ENCODE measurements around the gene SENP5. TPM values are rescaled to one million over a fixed set of nuclear protein-coding genes. Genes with fewer than 3 reads are reported as not detected.

SENP5 gene
- total and polyA plus RNA-seq, 4 donors, result 3.9 to 26.9 (median 14.3) TPM

DNA sequence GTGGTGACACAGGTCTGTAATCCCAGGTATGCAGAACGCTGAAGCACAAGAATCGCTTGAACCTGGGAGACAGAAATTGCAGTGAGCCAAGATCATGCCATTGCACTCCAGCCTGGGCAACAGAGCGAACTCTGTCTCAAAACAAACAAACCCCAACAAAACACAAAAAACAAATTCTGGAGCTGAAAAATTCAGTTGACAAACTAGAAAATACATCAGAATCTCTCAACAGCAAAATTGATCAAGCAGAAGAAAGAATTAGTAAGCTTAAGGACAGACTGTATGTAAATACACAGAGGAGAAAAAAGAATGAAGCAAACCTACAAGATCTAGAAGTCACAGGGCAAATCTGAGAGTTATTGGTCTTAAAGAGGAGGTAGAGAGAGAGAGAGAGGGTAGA is 49.3 kb downstream of the SENP5 start:
- no peak for TF ChIP-seq HNF4A (conservative IDR thresholded peaks at IDR 0.05)
- TF ChIP-seq, protein P1, sequence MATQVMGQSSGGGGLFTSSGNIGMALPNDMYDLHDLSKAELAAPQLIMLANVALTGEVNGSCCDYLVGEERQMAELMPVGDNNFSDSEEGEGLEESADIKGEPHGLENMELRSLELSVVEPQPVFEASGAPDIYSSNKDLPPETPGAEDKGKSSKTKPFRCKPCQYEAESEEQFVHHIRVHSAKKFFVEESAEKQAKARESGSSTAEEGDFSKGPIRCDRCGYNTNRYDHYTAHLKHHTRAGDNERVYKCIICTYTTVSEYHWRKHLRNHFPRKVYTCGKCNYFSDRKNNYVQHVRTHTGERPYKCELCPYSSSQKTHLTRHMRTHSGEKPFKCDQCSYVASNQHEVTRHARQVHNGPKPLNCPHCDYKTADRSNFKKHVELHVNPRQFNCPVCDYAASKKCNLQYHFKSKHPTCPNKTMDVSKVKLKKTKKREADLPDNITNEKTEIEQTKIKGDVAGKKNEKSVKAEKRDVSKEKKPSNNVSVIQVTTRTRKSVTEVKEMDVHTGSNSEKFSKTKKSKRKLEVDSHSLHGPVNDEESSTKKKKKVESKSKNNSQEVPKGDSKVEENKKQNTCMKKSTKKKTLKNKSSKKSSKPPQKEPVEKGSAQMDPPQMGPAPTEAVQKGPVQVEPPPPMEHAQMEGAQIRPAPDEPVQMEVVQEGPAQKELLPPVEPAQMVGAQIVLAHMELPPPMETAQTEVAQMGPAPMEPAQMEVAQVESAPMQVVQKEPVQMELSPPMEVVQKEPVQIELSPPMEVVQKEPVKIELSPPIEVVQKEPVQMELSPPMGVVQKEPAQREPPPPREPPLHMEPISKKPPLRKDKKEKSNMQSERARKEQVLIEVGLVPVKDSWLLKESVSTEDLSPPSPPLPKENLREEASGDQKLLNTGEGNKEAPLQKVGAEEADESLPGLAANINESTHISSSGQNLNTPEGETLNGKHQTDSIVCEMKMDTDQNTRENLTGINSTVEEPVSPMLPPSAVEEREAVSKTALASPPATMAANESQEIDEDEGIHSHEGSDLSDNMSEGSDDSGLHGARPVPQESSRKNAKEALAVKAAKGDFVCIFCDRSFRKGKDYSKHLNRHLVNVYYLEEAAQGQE (IDR thresholded peaks at IDR 0.05), result no peak
- H3K4me3 ChIP-seq (ENCODE audit: low read depth in 1 of 3, low read length in 3 of 3), result no peak overlapping the region
- H3K27me3 ChIP-seq (ENCODE audit: control insufficient read depth in 4 of 4, insufficient read depth in 4 of 4, low read length in 3 of 4), result no peaks in the 10 kb centered on the region
- H3K27ac ChIP-seq (ENCODE audit: low read depth in 1 of 2, low read length in 2 of 2), result no peak overlapping the region
- DNase-seq (ENCODE audit: low spot score), result no peak
- H3K9ac ChIP-seq (ENCODE audit: low read depth in 1 of 2, low read length in 2 of 2), result no peak overlapping the region
- WGBS, result 99% methylated on average over 3 of the region's 3 CpGs
- no peaks in the 10 kb centered on the region for H3K9me3 ChIP-seq (ENCODE audit: control insufficient read depth in 4 of 4, low read length in 3 of 4)
- H3K36me3 ChIP-seq (ENCODE audit: control insufficient read depth in 4 of 4, insufficient read depth in 3 of 4, low read depth in 1 of 4, low read length in 3 of 4), result peaks cover 4 to 13% (median 7%) of the 10 kb centered on the region in 4 donors
- H3K4me1 ChIP-seq (ENCODE audit: control insufficient read depth in 4 of 4, insufficient read depth in 4 of 4, low read length in 3 of 4), result peaks cover 2 to 6% (median 3%) of the 10 kb centered on the region in 4 donors

DNA sequence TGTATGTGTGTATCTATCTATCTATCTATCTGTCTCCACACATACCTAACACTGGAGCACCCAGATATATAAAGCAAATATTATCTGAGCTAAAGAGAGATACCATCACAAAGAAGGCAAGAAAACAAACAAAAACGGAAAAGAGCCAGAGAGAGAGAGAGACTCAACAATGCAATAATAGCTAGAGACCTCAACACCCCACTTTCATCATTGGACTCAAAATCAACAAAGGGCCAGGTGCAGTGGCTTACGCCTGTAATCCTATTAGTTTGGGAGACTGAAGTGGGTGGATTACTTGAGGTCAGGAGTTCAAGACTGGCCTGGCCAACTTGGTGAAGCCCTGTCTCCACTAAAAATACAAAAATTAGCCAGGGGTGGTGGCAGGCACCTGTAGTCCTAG is 51.2 kb downstream of the SENP5 start:
- Histone ChIP-seq H3K4me3 (ENCODE audit: low read depth in 1 of 3, low read length in 3 of 3) (no peak overlapping the region), H3K27me3 (ENCODE audit: control insufficient read depth in 4 of 4, insufficient read depth in 4 of 4, low read length in 3 of 4) (no peaks in the 10 kb centered on the region), H3K36me3 (ENCODE audit: control insufficient read depth in 4 of 4, insufficient read depth in 3 of 4, low read depth in 1 of 4, low read length in 3 of 4) (peaks cover 4 to 20% (median 9%) of the 10 kb centered on the region in 4 donors), H3K9me3 (ENCODE audit: control insufficient read depth in 4 of 4, low read length in 3 of 4) (no peaks in the 10 kb centered on the region), H3K4me1 (ENCODE audit: control insufficient read depth in 4 of 4, insufficient read depth in 4 of 4, low read length in 3 of 4) (peaks cover 2 to 6% (median 3%) of the 10 kb centered on the region in 4 donors), H3K9ac (ENCODE audit: low read depth in 1 of 2, low read length in 2 of 2) (no peak overlapping the region), H3K27ac (ENCODE audit: low read depth in 1 of 2, low read length in 2 of 2) (no peak overlapping the region)
- no peak for DNase-seq (ENCODE audit: low spot score)
- WGBS, result 91% methylated on average over 2 of the region's 2 CpGs
- TF ChIP-seq FOXA2 (IDR thresholded peaks at IDR 0.05), result no peak
- no peak for TF ChIP-seq RAD21 (IDR thresholded peaks at IDR 0.05)
- TF ChIP-seq, protein P2, sequence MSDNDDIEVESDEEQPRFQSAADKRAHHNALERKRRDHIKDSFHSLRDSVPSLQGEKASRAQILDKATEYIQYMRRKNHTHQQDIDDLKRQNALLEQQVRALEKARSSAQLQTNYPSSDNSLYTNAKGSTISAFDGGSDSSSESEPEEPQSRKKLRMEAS (IDR thresholded peaks at IDR 0.05), result no peak
- TF ChIP-seq FOXA1 (IDR thresholded peaks at IDR 0.05), result no peak
- TF ChIP-seq, protein P3, sequence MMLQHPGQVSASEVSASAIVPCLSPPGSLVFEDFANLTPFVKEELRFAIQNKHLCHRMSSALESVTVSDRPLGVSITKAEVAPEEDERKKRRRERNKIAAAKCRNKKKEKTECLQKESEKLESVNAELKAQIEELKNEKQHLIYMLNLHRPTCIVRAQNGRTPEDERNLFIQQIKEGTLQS (IDR thresholded peaks at IDR 0.05), result no peak
- TF ChIP-seq HNF4A (conservative IDR thresholded peaks at IDR 0.05), result no peak
- TF ChIP-seq JUND (IDR thresholded peaks at IDR 0.05), result no peak
- no peak for TF ChIP-seq TAF1 (conservative IDR thresholded peaks at IDR 0.05)
- TF ChIP-seq SP1 (IDR thresholded peaks at IDR 0.05), result no peak
- no peak for TF ChIP-seq GABPA (IDR thresholded peaks at IDR 0.05 in 1 of 2, conservative IDR thresholded peaks at IDR 0.05 in 1 of 2)
- TF ChIP-seq NR2F2 (IDR thresholded peaks at IDR 0.05), result no peak
- no peak for TF ChIP-seq YY1 (IDR thresholded peaks at IDR 0.05)
- TF ChIP-seq HNF4G (IDR thresholded peaks at IDR 0.05), result no peak
- TF ChIP-seq, protein P1 (IDR thresholded peaks at IDR 0.05), result no peak
- no peak for TF ChIP-seq EGR1 (IDR thresholded peaks at IDR 0.05; ENCODE audit: low read depth in 2 of 2)
- TF ChIP-seq, protein P4, sequence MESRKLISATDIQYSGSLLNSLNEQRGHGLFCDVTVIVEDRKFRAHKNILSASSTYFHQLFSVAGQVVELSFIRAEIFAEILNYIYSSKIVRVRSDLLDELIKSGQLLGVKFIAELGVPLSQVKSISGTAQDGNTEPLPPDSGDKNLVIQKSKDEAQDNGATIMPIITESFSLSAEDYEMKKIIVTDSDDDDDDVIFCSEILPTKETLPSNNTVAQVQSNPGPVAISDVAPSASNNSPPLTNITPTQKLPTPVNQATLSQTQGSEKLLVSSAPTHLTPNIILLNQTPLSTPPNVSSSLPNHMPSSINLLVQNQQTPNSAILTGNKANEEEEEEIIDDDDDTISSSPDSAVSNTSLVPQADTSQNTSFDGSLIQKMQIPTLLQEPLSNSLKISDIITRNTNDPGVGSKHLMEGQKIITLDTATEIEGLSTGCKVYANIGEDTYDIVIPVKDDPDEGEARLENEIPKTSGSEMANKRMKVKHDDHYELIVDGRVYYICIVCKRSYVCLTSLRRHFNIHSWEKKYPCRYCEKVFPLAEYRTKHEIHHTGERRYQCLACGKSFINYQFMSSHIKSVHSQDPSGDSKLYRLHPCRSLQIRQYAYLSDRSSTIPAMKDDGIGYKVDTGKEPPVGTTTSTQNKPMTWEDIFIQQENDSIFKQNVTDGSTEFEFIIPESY (IDR thresholded peaks at IDR 0.05), result no peak
- TF ChIP-seq, protein P5, sequence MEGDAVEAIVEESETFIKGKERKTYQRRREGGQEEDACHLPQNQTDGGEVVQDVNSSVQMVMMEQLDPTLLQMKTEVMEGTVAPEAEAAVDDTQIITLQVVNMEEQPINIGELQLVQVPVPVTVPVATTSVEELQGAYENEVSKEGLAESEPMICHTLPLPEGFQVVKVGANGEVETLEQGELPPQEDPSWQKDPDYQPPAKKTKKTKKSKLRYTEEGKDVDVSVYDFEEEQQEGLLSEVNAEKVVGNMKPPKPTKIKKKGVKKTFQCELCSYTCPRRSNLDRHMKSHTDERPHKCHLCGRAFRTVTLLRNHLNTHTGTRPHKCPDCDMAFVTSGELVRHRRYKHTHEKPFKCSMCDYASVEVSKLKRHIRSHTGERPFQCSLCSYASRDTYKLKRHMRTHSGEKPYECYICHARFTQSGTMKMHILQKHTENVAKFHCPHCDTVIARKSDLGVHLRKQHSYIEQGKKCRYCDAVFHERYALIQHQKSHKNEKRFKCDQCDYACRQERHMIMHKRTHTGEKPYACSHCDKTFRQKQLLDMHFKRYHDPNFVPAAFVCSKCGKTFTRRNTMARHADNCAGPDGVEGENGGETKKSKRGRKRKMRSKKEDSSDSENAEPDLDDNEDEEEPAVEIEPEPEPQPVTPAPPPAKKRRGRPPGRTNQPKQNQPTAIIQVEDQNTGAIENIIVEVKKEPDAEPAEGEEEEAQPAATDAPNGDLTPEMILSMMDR (IDR thresholded peaks at IDR 0.05; ENCODE audit: low read depth, low read length, missing input control), result no peak
